Measurements from ENCODE around the gene SFRP2. TPM values are rescaled to one million over a fixed set of nuclear protein-coding genes. Genes with fewer than 3 reads are reported as not detected.

SFRP2 gene, protein sequence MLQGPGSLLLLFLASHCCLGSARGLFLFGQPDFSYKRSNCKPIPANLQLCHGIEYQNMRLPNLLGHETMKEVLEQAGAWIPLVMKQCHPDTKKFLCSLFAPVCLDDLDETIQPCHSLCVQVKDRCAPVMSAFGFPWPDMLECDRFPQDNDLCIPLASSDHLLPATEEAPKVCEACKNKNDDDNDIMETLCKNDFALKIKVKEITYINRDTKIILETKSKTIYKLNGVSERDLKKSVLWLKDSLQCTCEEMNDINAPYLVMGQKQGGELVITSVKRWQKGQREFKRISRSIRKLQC
- total RNA-seq (under 0.01 and 1.8 TPM in 2 replicates), polyA plus RNA-seq (0.32 TPM in 1 of 2 replicates, not detected in the other), polyA minus RNA-seq (ENCODE audit: low replicate concordance) (1.1 TPM in 1 of 2 replicates, not detected in the other)
- 1.2 TPM in 1 of 2 replicates, not detected in the other for polyA plus RNA-seq (2012)

- Histone ChIP-seq H2AFZ (ENCODE audit: low read length) (no peak within 1 kb of the TSS), H3K9ac (ENCODE audit: insufficient read depth, low read length) (no peak within 1 kb of the TSS), H3K4me3 (replicated peaks in 1 of 4; ENCODE audit: control extremely low read depth in 1 of 4, insufficient read depth in 1 of 4, low read depth in 3 of 4, low read length in 4 of 4) (no peak within 1 kb of the TSS), H4K20me1 (ENCODE audit: control insufficient read depth, extremely low read depth, insufficient read depth, low read length) (no peaks in the 10 kb centered on the region), H3K27me3 (ENCODE audit: control insufficient read depth, insufficient read depth, low read length) (peaks cover 43% of the 10 kb centered on the region), H3K36me3 (ENCODE audit: control insufficient read depth, insufficient read depth, low read length) (no peaks in the 10 kb centered on the region), H3K4me1 (ENCODE audit: control insufficient read depth, extremely low read depth, insufficient read depth, low read length) (no peaks in the 10 kb centered on the region), H3K79me2 (ENCODE audit: control insufficient read depth, insufficient read depth, low read length) (no peaks in the 10 kb centered on the region), H3K4me2 (ENCODE audit: extremely low read depth, insufficient read depth, low read length) (no peak within 1 kb of the TSS), H3K9me3 (ENCODE audit: control insufficient read depth, insufficient read depth, low read depth, low read length) (no peaks in the 10 kb centered on the region), H3K27ac (ENCODE audit: insufficient read depth, low read length) (no peak within 1 kb of the TSS)
- DNase-seq (ENCODE audit: low read depth in 2 of 2): no peak
- TF ChIP-seq, protein P1, sequence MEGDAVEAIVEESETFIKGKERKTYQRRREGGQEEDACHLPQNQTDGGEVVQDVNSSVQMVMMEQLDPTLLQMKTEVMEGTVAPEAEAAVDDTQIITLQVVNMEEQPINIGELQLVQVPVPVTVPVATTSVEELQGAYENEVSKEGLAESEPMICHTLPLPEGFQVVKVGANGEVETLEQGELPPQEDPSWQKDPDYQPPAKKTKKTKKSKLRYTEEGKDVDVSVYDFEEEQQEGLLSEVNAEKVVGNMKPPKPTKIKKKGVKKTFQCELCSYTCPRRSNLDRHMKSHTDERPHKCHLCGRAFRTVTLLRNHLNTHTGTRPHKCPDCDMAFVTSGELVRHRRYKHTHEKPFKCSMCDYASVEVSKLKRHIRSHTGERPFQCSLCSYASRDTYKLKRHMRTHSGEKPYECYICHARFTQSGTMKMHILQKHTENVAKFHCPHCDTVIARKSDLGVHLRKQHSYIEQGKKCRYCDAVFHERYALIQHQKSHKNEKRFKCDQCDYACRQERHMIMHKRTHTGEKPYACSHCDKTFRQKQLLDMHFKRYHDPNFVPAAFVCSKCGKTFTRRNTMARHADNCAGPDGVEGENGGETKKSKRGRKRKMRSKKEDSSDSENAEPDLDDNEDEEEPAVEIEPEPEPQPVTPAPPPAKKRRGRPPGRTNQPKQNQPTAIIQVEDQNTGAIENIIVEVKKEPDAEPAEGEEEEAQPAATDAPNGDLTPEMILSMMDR (conservative IDR thresholded peaks at IDR 0.05 in 1 of 2, IDR thresholded peaks at IDR 0.05 in 1 of 2; ENCODE audit: low read depth in 1 of 2, low read length in 2 of 2): no peak
- TF ChIP-seq EZH2 (IDR thresholded peaks at IDR 0.05; ENCODE audit: low read length, missing control alignments): peak; percentile 96
Measured at GRCh38 chr4:153788413-153789276, at the start of gene SFRP2. Gene SFRP2 (minus strand): TSS chr4:153789083. CDS start chr4:153788835, 248 bp downstream.

GRCh38 chr4:153838564-153838963 is 49.7 kb upstream of the SFRP2 start:
- H4K20me1 ChIP-seq (ENCODE audit: control insufficient read depth, extremely low read depth, insufficient read depth, low read length): no peaks in the 10 kb centered on the region
- no peaks in the 10 kb centered on the region for H3K9me3 ChIP-seq (ENCODE audit: control insufficient read depth, insufficient read depth, low read depth, low read length)
- no peak for DNase-seq (ENCODE audit: low read depth in 2 of 2)
- no peak for TF ChIP-seq EZH2 (IDR thresholded peaks at IDR 0.05; ENCODE audit: low read length, missing control alignments)
- TF ChIP-seq, protein P1 (conservative IDR thresholded peaks at IDR 0.05 in 1 of 2, IDR thresholded peaks at IDR 0.05 in 1 of 2; ENCODE audit: low read depth in 1 of 2, low read length in 2 of 2): no peak
- H3K4me3 ChIP-seq (replicated peaks in 1 of 4; ENCODE audit: control extremely low read depth in 1 of 4, insufficient read depth in 1 of 4, low read depth in 3 of 4, low read length in 4 of 4): no peak overlapping the region
- H3K9ac ChIP-seq (ENCODE audit: insufficient read depth, low read length): no peak overlapping the region
- no peak overlapping the region for H3K27ac ChIP-seq (ENCODE audit: insufficient read depth, low read length)
- no peaks in the 10 kb centered on the region for H3K79me2 ChIP-seq (ENCODE audit: control insufficient read depth, insufficient read depth, low read length)
- H3K36me3 ChIP-seq (ENCODE audit: control insufficient read depth, insufficient read depth, low read length): no peaks in the 10 kb centered on the region
- no peak overlapping the region for H3K4me2 ChIP-seq (ENCODE audit: extremely low read depth, insufficient read depth, low read length)
- no peaks in the 10 kb centered on the region for H3K27me3 ChIP-seq (ENCODE audit: control insufficient read depth, insufficient read depth, low read length)
- no peak overlapping the region for H2AFZ ChIP-seq (ENCODE audit: low read length)
- no peaks in the 10 kb centered on the region for H3K4me1 ChIP-seq (ENCODE audit: control insufficient read depth, extremely low read depth, insufficient read depth, low read length)

GRCh38 chr4:153834901-153835300 is 46.0 kb upstream of the SFRP2 start:
- no peaks in the 10 kb centered on the region for H3K27me3 ChIP-seq (ENCODE audit: control insufficient read depth, insufficient read depth, low read length)
- H3K9me3 ChIP-seq (ENCODE audit: control insufficient read depth, insufficient read depth, low read depth, low read length): no peaks in the 10 kb centered on the region
- H3K79me2 ChIP-seq (ENCODE audit: control insufficient read depth, insufficient read depth, low read length): no peaks in the 10 kb centered on the region
- TF ChIP-seq EZH2 (IDR thresholded peaks at IDR 0.05; ENCODE audit: low read length, missing control alignments): no peak
- TF ChIP-seq, protein P1 (conservative IDR thresholded peaks at IDR 0.05 in 1 of 2, IDR thresholded peaks at IDR 0.05 in 1 of 2; ENCODE audit: low read depth in 1 of 2, low read length in 2 of 2): no peak
- H3K4me2 ChIP-seq (ENCODE audit: extremely low read depth, insufficient read depth, low read length): no peak overlapping the region
- no peak overlapping the region for H3K9ac ChIP-seq (ENCODE audit: insufficient read depth, low read length)
- no peaks in the 10 kb centered on the region for H3K36me3 ChIP-seq (ENCODE audit: control insufficient read depth, insufficient read depth, low read length)
- H3K4me3 ChIP-seq (replicated peaks in 1 of 4; ENCODE audit: control extremely low read depth in 1 of 4, insufficient read depth in 1 of 4, low read depth in 3 of 4, low read length in 4 of 4): no peak overlapping the region
- H3K4me1 ChIP-seq (ENCODE audit: control insufficient read depth, extremely low read depth, insufficient read depth, low read length): no peaks in the 10 kb centered on the region
- H2AFZ ChIP-seq (ENCODE audit: low read length): no peak overlapping the region
- H4K20me1 ChIP-seq (ENCODE audit: control insufficient read depth, extremely low read depth, insufficient read depth, low read length): no peaks in the 10 kb centered on the region
- no peak for DNase-seq (ENCODE audit: low read depth in 2 of 2)
- H3K27ac ChIP-seq (ENCODE audit: insufficient read depth, low read length): no peak overlapping the region
